HG03558 (cell line): ENCODE data around the gene CHDH.

ENCODE experiments used
- ATAC-seq: cut with Tn5 transposase; IDR thresholded peaks from one replicate; pipeline ENCODE4 v1.9.1; 2021; ENCODE audit warnings: moderate number of reproducible peaks; ENCODE audit not compliant: unreplicated experiment; ENCODE audit errors: extremely low read depth

CHDH gene

GRCh38 chr3:53795789-53796560 lies 50.2 kb downstream of the CHDH start:
- ATAC-seq = no peak

GRCh38 chr3:53795176-53795575 lies 51.0 kb downstream of the CHDH start:
- ATAC-seq = no peak

- ATAC-seq = no peak
Observed at GRCh38 chr3:53794597-53794996, 51.6 kb downstream of the CHDH start.

- ATAC-seq = no peak
Observed at GRCh38 chr3:53792866-53793265, 53.4 kb downstream of the CHDH start.

- ATAC-seq = no peak
Observed at GRCh38 chr3:53791317-53791716, 54.9 kb downstream of the CHDH start.

- ATAC-seq = no peak
Observed at GRCh38 chr3:53790470-53790869, 55.7 kb downstream of the CHDH start.

- ATAC-seq = no peak
Observed at GRCh38 chr3:53789459-53789858, 56.8 kb downstream of the CHDH start.

GRCh38 chr3:53788038-53788437 lies 58.2 kb downstream of the CHDH start:
- ATAC-seq = no peak

- ATAC-seq = no peak
Observed at GRCh38 chr3:53787016-53787415, 59.2 kb downstream of the CHDH start.

- no peak for ATAC-seq
Observed at GRCh38 chr3:53780806-53781205, 65.4 kb downstream of the CHDH start.

- ATAC-seq = no peak
Observed at GRCh38 chr3:53780171-53780570, 66.0 kb downstream of the CHDH start.

GRCh38 chr3:53778153-53778552 lies 68.1 kb downstream of the CHDH start:
- ATAC-seq = no peak

GRCh38 chr3:53777468-53777867 lies 68.8 kb downstream of the CHDH start:
- no peak for ATAC-seq

- ATAC-seq = no peak
Observed at GRCh38 chr3:53776494-53777101, 69.6 kb downstream of the CHDH start.

GRCh38 chr3:53775834-53776251 lies 70.4 kb downstream of the CHDH start:
- no peak for ATAC-seq

- ATAC-seq = no peak
Observed at GRCh38 chr3:53775018-53775417, 71.2 kb downstream of the CHDH start.

- no peak for ATAC-seq
Observed at GRCh38 chr3:53774414-53774813, 71.8 kb downstream of the CHDH start.

- peak; percentile 86 for ATAC-seq
Observed at GRCh38 chr3:53773611-53774368, 72.4 kb downstream of the CHDH start.

GRCh38 chr3:53773021-53773436 lies 73.2 kb downstream of the CHDH start:
- no peak for ATAC-seq

- no peak for ATAC-seq
Observed at GRCh38 chr3:53772562-53772961, 73.7 kb downstream of the CHDH start.
